AG08395 (cell line): ENCODE results near the gene RMC1.
A peak's percentile ranks its signal among the peaks of the same experiment; 100 is the strongest.
"Not testable (repeated sequence)": the region's sequence is repeated elsewhere in the genome, so short reads cannot be mapped to it uniquely, and the experiment has no call there.

Source experiments
- DNase-seq: peaks from one replicate; pipeline ENCODE4 v3.0.0; 2012; ENCODE audit warnings: mixed read lengths, low spot score

RMC1 gene

GRCh38 chr18:23498117-23498516 lies 5.2 kb upstream of the RMC1 start:
- DNase-seq: no peak

GRCh38 chr18:23498877-23499276 lies 4.4 kb upstream of the RMC1 start:
- DNase-seq: peak; percentile 65

GRCh38 chr18:23499291-23499781 lies 4.0 kb upstream of the RMC1 start:
- DNase-seq: no peak

GRCh38 chr18:23501626-23502025 lies 1.7 kb upstream of the RMC1 start:
- no peak for DNase-seq

DNA sequence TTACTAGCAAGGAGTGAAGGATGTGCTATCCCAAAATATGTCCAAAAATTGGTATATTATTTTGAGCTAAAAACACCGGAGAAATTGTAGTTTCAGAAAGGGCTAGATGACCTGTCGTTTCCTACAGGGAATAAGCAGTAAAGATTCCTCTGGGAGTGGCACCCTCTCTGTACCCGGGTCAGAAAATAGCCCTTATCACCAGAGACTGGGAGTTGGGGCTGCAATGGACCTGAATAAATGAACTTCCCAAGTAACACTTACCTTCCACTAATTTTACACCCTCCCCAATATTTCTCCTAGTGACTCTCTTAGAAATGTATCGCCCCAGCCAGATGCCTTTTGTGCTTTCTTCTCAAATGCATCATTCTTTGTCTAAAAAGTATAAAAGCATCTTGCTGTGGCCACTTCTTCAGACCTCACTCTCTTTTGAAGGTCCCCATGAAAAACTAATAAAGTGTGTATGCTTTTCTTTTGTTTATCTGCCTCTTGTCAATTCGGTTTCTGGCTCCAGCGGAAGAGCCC lies 734 bp upstream of the RMC1 start:
- DNase-seq: no peak

GRCh38 chr18:23503963-23504344 lies 643 bp downstream of the RMC1 start:
- DNase-seq: no peak

DNA sequence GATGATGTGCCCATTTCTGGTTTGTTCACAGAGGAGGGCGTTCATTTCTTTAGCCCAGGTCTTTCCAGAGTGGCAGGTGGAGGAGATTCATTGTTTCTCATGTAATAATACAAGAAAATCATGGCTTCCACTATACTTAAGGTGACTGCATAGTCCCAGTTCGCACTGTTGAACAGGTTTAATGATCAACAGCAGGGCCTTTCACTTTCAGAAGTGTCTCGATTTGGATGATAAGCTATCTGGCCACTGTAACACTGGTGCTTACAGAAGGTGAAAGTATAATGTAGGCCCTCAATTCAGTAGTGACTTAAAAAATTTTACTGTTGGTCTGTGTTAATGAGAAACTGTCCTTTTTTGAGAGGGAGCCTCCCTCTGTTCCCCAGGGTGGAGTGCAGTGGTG lies 1.4 kb downstream of the RMC1 start:
- no peak for DNase-seq

DNA sequence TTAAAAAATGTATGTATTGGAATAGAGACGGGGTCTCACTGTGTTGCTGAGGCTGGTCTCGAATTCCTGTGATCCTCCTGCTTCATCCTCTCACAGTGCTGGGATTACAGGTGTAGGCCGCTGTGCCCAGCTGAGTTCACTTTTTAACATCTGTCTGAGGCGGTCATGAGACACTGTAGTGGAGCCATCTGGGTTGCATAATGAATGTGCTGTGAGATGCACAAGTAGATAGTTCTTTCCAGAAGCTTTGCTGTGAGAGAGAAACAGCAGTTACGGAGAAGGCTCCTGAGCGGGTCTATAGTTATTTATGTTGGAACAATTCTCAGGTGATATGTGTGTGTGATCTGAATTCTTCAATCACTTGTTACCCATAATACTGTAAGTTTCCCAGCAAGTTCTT lies 3.1 kb downstream of the RMC1 start:
- no peak for DNase-seq

DNA sequence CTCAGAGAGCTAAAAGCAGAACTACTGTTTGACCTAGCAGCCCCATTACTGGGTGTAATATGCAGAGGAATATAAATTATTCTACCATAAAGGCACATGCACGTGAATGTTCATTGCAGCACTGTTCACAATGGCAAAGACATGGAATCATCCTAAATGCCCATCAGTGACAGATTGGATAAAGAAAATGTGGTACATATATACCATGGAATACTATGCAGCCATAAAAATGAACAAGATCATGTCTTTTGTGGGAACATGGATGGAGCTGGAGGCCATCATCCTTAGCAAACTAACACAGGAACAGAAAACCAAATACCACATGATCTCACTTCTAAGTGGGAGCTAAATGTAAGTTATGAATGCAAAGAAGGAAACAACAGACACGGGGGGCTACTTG lies 7.6 kb downstream of the RMC1 start:
- DNase-seq: not testable (repeated sequence)

- DNase-seq: not testable (repeated sequence)
These were observed 8.9 kb downstream of the RMC1 start for GRCh38 chr18:23512216-23512615.

- no peak for DNase-seq
These were observed 9.3 kb downstream of the RMC1 start for GRCh38 chr18:23512641-23513040.

GRCh38 chr18:23515911-23516546 lies 12.7 kb downstream of the RMC1 start:
- peak; percentile 81 for DNase-seq

DNA sequence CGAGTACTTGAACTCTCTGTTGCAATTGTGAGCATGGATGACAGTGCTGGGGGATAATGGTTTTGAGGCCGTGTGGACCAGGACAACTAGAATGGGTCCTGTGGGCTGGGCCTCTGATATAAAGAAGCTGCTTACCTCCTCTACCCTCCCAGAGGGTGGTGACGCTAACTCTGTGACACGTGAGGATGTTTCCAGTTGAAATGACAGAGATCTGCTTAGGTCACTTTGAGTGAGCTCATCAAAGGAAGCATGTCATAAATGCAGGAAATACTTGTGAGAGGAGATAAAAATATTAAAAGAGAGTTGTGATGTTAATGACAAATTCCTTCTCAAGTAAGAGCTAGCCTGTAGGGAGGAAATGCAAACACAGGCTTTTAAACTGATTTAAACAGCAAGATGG lies 16.4 kb downstream of the RMC1 start:
- DNase-seq: no peak

DNA sequence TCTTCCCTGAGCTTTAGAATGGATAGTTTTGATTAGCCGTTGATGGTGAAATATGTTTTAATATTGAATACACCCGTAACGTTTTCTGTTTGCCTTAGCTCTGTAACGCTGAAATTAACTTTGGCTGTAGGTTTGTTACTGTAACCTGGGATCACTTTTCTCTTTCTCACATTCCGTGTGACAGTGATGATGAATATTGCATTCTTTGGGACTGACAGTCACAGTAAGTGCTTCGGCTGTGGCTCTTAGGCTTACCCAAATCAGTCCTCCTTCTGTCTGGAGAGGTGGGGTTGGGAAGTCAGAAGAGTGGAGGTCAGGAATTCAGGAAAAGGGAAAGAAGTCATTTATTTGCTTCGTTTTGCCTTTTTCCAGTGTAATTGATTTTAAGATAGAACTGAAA lies 18.0 kb downstream of the RMC1 start:
- no peak for DNase-seq

- DNase-seq: no peak
These were observed 18.6 kb downstream of the RMC1 start for GRCh38 chr18:23521907-23522306.

DNA sequence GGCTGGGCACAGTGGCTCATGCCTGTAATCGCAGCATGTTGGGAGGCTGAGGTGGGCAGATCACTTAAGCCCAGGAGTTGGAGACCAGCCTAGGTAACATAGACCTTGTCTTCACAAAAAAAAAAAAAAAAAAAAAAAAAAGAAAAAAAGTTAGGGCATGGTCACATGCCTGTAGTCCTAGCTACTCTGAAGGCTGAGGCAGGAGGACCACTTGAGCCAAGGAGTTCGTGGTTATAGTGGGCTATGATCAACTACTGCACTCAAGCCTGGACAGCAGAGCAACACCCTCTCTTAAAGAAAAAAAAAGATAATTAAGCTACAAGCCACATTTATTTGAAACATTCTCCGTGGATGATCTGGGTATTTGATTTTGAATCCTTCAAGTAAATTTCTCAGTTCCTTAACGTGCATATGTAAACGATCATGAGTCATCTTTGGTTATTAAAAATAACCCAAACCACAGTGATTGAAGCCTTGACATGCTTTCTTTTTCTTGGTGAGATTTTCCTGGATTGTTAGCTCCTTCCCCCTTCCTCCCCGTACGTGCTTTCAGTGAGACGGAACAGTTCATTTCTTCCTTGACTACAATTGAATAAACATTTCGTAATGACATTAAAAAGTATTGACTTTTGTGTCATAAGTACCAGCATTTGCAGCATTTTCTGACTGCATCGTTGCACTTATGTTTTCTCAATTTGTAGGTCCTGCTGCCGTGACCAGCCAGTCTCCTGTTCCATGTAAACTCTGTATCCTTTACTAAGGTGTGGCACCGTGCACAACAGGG lies 20.3 kb downstream of the RMC1 start:
- DNase-seq: peak; percentile 61

DNA sequence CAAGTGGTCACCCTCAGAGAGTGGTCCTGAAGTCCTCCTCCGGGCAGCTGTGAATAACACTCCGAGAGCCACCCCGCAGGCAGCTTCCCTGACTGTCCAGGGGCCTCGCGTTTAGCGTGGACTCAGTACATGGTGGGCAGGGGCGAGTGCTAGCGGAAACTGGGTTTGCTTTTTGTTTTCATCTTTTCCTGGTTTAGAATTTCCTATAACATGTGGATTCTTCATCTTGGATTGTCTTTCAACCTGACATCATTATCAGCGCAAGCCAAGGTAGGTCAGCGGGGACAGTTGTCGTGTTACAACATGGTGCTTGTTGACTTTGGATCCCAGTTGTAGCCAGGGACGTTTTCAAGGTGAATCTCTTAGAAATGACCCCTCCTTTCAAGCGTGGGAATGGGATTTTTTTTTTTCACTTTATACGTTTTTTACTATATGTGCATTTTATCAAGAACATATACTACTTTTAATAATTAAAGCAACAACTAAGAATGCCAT lies 20.9 kb downstream of the RMC1 start:
- no peak for DNase-seq

- DNase-seq: no peak
These were observed 23.3 kb downstream of the RMC1 start for GRCh38 chr18:23526501-23527063.

DNA sequence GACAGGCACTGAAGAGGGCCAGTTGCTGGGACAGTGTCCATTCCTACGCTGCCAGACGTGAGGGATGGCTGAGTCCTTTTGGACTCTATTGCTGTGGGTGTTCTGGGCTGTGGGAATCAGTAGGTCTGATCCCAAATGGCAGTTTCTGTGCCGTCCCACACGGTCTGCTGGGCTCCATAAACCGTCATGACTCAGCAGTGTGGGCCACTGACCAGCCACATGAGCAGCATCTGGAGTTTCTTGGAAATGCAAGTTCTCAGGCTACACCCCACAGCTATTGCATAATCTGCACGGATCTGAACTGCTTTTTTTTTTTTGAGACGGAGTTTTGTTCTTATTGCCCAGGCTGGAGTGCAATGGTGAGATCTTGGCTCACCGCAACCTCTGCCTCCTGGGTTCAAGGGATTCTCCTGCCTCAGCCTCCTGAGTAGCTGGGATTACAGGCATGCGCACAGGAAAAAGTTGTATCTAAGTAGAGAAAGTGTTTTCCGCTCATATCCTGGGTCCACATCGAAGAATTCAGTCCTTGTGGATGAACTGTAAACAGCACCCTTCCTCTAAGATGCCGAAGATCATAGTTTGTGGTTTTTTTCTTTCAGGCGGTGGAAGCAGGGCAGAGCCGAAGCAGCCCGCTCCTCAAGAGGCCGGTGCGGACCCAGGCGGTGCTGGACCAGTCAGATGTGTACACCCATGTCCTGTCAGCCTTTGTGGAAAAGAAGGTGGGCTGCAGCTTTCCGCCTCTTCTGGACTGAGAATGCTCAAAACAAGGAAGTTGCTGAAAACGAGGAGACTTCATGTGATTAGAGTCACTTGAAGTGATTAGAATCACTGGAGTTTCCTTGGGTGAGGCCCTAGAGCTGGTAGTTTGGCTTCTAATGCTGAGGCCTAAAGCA lies 25.5 kb downstream of the RMC1 start:
- DNase-seq: peak; percentile 78

GRCh38 chr18:23529604-23530003 lies 26.3 kb downstream of the RMC1 start:
- peak; percentile 45 for DNase-seq

- DNase-seq: no peak
These were observed 26.9 kb downstream of the RMC1 start for GRCh38 chr18:23530195-23530594.

- DNase-seq: no peak
These were observed 28.6 kb downstream of the RMC1 start for GRCh38 chr18:23531912-23532311.
